K562 (cell line): ENCODE measurements around the gene NOD2.

ENCODE experiments used
- ARID4B ChIP-seq: sonication (generic); formaldehyde crosslinking; IDR thresholded peaks from 2 replicates; pipeline ENCODE4 v1.8.0; 2022; ENCODE audit warnings: mild to moderate bottlenecking, missing genetic modification reagents
- CTCF ChIP-seq, 3 experiments: IDR thresholded peaks in 2 of 3; conservative IDR thresholded peaks in 1 of 3; 2 replicates each; pipeline ENCODE4 v1.5.1; 2011 to 2012; ENCODE audit warnings: low read length in 3 of 3, mild to moderate bottlenecking in 3 of 3, control low read depth in 2 of 3, improper control_type of control experiment in 1 of 3, inconsistent platforms in 1 of 3, low read depth in 1 of 3, mixed read lengths in 1 of 3, moderate library complexity in 1 of 3; ENCODE audit not compliant: insufficient read depth in 2 of 3
- HDAC8 ChIP-seq: fragments of 450-650 bp; IDR thresholded peaks from 2 replicates; pipeline ENCODE4 v1.6.1; 2016; ENCODE audit warnings: mild to moderate bottlenecking, missing genetic modification characterization, moderate library complexity, missing compliant biosample characterization
- JUND ChIP-seq, 2 experiments: IDR thresholded peaks; 2 replicates in 1 of 2; 3 replicates in 1 of 2; pipeline ENCODE4 v1.6.1; 2011; ENCODE audit warnings: borderline replicate concordance in 2 of 2, low read depth in 2 of 2, low read length in 2 of 2, improper control_type of control experiment in 1 of 2, missing biosample characterization in 1 of 2, missing genetic modification characterization in 1 of 2, missing genetic modification reagents in 1 of 2
- NBN ChIP-seq: fragments of 450-650 bp; IDR thresholded peaks from 2 replicates; pipeline ENCODE4 v1.6.1; 2016; ENCODE audit warnings: low read depth, mild to moderate bottlenecking
- PATZ1 ChIP-seq: fragments of 250-450 bp; sonication (Bioruptor Pico); IDR thresholded peaks from 2 replicates; pipeline ENCODE4 v1.5.0; 2020; ENCODE audit warnings: mild to moderate bottlenecking, borderline replicate concordance
- POLR2A ChIP-seq: fragments of 450-650 bp; conservative IDR thresholded peaks from 2 replicates; pipeline ENCODE4 v1.6.1; 2016
- SMAD1 ChIP-seq: fragments of 150-350 bp; IDR thresholded peaks from 2 replicates; pipeline ENCODE4 v1.6.1; 2014; ENCODE audit warnings: low read length, low read depth; ENCODE audit not compliant: partially characterized antibody
- SP1 ChIP-seq: sonication (generic); formaldehyde crosslinking; IDR thresholded peaks from 2 replicates; pipeline ENCODE4 v1.8.1; 2022; ENCODE audit warnings: mild to moderate bottlenecking, missing genetic modification reagents
- TAF1 ChIP-seq: IDR thresholded peaks from 2 replicates; pipeline ENCODE4 v1.6.1; 2011; ENCODE audit warnings: mild to moderate bottlenecking, low read length, moderate library complexity; ENCODE audit not compliant: insufficient read depth, control insufficient read depth, severe bottlenecking; ENCODE audit errors: extremely low read depth

GRCh38 chr16:50740736-50741135, 47.3 kb downstream of the NOD2 start:
- TF ChIP-seq JUND (IDR thresholded peaks at IDR 0.05; ENCODE audit: borderline replicate concordance, low read depth, low read length) (no peak), JUND (tag; IDR thresholded peaks at IDR 0.05; ENCODE audit: borderline replicate concordance, low read depth, low read length) (no peak), CTCF (IDR thresholded peaks at IDR 0.05 in 2 of 3, conservative IDR thresholded peaks at IDR 0.05 in 1 of 3; ENCODE audit: insufficient read depth in 2 of 3, low read depth in 1 of 3, low read length in 3 of 3) (no peak), NBN (no peak), PATZ1 (CRISPR knock-in tag) (no peak), POLR2A (no peak), TAF1 (no peak), SMAD1 (no peak), SP1 (CRISPR knock-in tag) (no peak), HDAC8 (tag) (no peak), ARID4B (CRISPR knock-in tag) (no peak)
